22Rv1 (cell line): Measurements from ENCODE around the gene ZBTB6.

Experiments
- H3K27ac ChIP-seq: fragments of 450-650 bp; 2 replicates; pipeline ENCODE4 v1.5.1; 2017
- CTCF ChIP-seq: fragments of 450-650 bp; IDR thresholded peaks from 2 replicates; pipeline ENCODE4 v1.5.1; 2017; ENCODE audit warnings: mild to moderate bottlenecking
- ZFX ChIP-seq: fragments of 450-650 bp; IDR thresholded peaks from 2 replicates; pipeline ENCODE4 v1.6.1; 2017; ENCODE audit warnings: antibody characterized with exemption, borderline replicate concordance

The ZBTB6 gene

GRCh38 chr9:122948313-122948712, 35.2 kb upstream of the ZBTB6 start:
- TF ChIP-seq CTCF (no peak), ZFX (no peak)
- no peak overlapping the region for H3K27ac ChIP-seq

- no peak for TF ChIP-seq CTCF
- no peak for TF ChIP-seq ZFX
Observed at GRCh38 chr9:122946461-122947005, 33.4 kb upstream of the ZBTB6 start.

GRCh38 chr9:122944960-122945888, 32.1 kb upstream of the ZBTB6 start:
- H3K27ac ChIP-seq = no peak overlapping the region
- TF ChIP-seq ZFX (no peak), CTCF (no peak)

More at GRCh38 chr9:122946461-122947005, 33.4 kb upstream of the ZBTB6 start:
- H3K27ac ChIP-seq = no peak overlapping the region

- TF ChIP-seq CTCF (no peak), ZFX (no peak)
- H3K27ac ChIP-seq = peak overlapping the region; percentile 77
Observed at GRCh38 chr9:122941582-122942234, 28.6 kb upstream of the ZBTB6 start.

GRCh38 chr9:122940749-122941581, 27.8 kb upstream of the ZBTB6 start, which contains the start of gene RABGAP1:
Gene RABGAP1 (plus strand): TSS chr9:122941020. CDS start chr9:122957060, 16,040 bp downstream.
- H3K27ac ChIP-seq = peak within 1 kb of the TSS; percentile 77
- TF ChIP-seq CTCF = no peak
- no peak for TF ChIP-seq ZFX

- peak overlapping the region; percentile 77 for H3K27ac ChIP-seq
- TF ChIP-seq CTCF (no peak), ZFX (no peak)
Observed at GRCh38 chr9:122940454-122940748, 27.3 kb upstream of the ZBTB6 start.
